ENCODE measurements around the gene VIPR2. TPM values are rescaled to one million over a fixed set of nuclear protein-coding genes. Genes with fewer than 3 reads are reported as not detected.

VIPR2 gene
- total RNA-seq, 6 experiments from 2014 or later = 0.15 to 0.51 (median 0.26) TPM; not detected in 2

DNA sequence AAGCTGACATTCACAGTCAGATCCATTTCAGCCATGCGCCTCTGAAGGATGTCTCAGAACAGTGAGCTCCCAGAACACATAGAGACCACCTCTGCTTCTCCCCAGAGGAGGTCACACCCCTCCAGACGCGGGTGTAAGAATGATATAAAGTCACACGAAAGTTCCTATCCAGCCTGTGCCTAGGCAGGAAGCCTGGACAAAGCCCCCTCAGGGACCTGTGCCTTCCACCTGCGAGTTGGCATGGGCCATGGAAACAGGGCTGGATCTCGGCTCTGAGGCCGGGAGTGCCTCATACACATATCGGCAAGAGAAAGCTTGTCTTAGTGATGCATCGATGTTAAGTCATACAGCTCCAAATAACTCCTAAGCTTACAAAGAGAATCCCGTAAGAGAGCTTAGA, 5.0 kb downstream of the VIPR2 start:
- no peak overlapping the region for H3K4me3 ChIP-seq
- H3K9me3 ChIP-seq = no peaks in the 10 kb centered on the region
- H3K27me3 ChIP-seq = peaks cover 0 to 10% of the 10 kb centered on the region in 2 donors
- H3K36me3 ChIP-seq = no peaks in the 10 kb centered on the region
- WGBS (ENCODE audit: insufficient coverage, low coverage, low lambda C conversion rate, missing lambda C conversion rate) = 69% methylated on average over 4 of the region's 10 CpGs
- no peak for TF ChIP-seq POLR2A (IDR thresholded peaks at IDR 0.05)
- no peak for DNase-seq
- ATAC-seq = no peak
- intact Hi-C loops (cut with DNase I) = no loop called here
- peaks cover 0 to 10% (median 0%) of the 10 kb centered on the region in 4 donors for H3K4me1 ChIP-seq
- no peak overlapping the region for H3K27ac ChIP-seq

- TF ChIP-seq CTCF (IDR thresholded peaks at IDR 0.05) (no peak), POLR2A (IDR thresholded peaks at IDR 0.05) (no peak)
- no peaks in the 10 kb centered on the region for H3K9me3 ChIP-seq
- no peak for ATAC-seq
- WGBS (ENCODE audit: insufficient coverage, low coverage, low lambda C conversion rate, missing lambda C conversion rate) = 66% methylated on average over 7 of the region's 10 CpGs
- no peak overlapping the region for H3K27ac ChIP-seq
- no peaks in the 10 kb centered on the region for H3K36me3 ChIP-seq
- peaks cover 0 to 6% (median 0%) of the 10 kb centered on the region in 4 donors for H3K4me1 ChIP-seq
- H3K27me3 ChIP-seq = peaks cover 0 to 5% of the 10 kb centered on the region in 2 donors
- no peak overlapping the region for H3K4me3 ChIP-seq
- DNase-seq = no peak
- intact Hi-C loops (cut with DNase I) = no loop called here
Measured at GRCh38 chr7:159139202-159139601, 5.5 kb downstream of the VIPR2 start.

DNA sequence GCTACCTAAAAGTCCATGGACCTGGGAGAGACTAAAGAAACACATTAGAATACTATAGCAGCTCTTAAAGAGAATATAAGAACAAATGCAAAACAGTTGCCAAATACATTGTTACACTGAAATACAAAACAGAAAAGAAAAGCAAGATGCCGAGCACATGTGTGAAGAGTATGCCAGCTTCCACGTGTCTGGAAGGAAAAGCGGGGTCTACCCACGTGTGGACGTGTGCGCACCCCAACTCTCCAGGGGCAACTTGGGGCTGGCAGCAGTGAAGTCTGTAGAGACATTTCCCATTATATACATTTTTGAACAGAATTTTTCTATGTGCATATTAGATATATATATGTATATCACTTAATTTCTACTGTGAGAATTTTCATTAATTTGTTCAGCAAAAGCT, 6.2 kb downstream of the VIPR2 start:
- no peak for ATAC-seq

GRCh38 chr7:159137906-159138305, 6.8 kb downstream of the VIPR2 start:
- H3K9me3 ChIP-seq = no peaks in the 10 kb centered on the region
- H3K27ac ChIP-seq = no peak overlapping the region
- H3K4me3 ChIP-seq = no peak overlapping the region
- no peak for DNase-seq
- no peaks in the 10 kb centered on the region for H3K4me1 ChIP-seq
- TF ChIP-seq POLR2A (IDR thresholded peaks at IDR 0.05) (no peak), CTCF (IDR thresholded peaks at IDR 0.05) (no peak)
- no peaks in the 10 kb centered on the region for H3K36me3 ChIP-seq
- intact Hi-C loops (cut with DNase I) = no loop called here
- no peak for ATAC-seq
- WGBS (ENCODE audit: insufficient coverage, low coverage, low lambda C conversion rate, missing lambda C conversion rate) = 57% methylated on average over 6 of the region's 11 CpGs
- no peaks in the 10 kb centered on the region for H3K27me3 ChIP-seq

More for the DNA sequence above, 6.2 kb downstream of the VIPR2 start:
- no peaks in the 10 kb centered on the region for H3K4me1 ChIP-seq
- H3K27ac ChIP-seq = no peak overlapping the region
- H3K9me3 ChIP-seq = no peaks in the 10 kb centered on the region
- DNase-seq = no peak
- intact Hi-C loops (cut with DNase I) = no loop called here
- 63% methylated on average over 6 of the region's 6 CpGs for WGBS (ENCODE audit: insufficient coverage, low coverage, low lambda C conversion rate, missing lambda C conversion rate)
- H3K36me3 ChIP-seq = no peaks in the 10 kb centered on the region
- no peak for TF ChIP-seq CTCF (IDR thresholded peaks at IDR 0.05)
- no peak for TF ChIP-seq POLR2A (IDR thresholded peaks at IDR 0.05)
- H3K27me3 ChIP-seq = no peaks in the 10 kb centered on the region
- no peak overlapping the region for H3K4me3 ChIP-seq

- H3K36me3 ChIP-seq = no peaks in the 10 kb centered on the region
- no peak overlapping the region for H3K4me3 ChIP-seq
- TF ChIP-seq POLR2A (IDR thresholded peaks at IDR 0.05) (no peak), CTCF (IDR thresholded peaks at IDR 0.05) (no peak)
- WGBS (ENCODE audit: insufficient coverage, low coverage, low lambda C conversion rate, missing lambda C conversion rate) = 63% methylated on average over 3 of the region's 6 CpGs
- H3K9me3 ChIP-seq = no peaks in the 10 kb centered on the region
- H3K27ac ChIP-seq = no peak overlapping the region
- no peaks in the 10 kb centered on the region for H3K27me3 ChIP-seq
- intact Hi-C loops (cut with DNase I) = no loop called here
- H3K4me1 ChIP-seq = no peaks in the 10 kb centered on the region
- DNase-seq (peak in 1 of 3 donors; percentile 20), ATAC-seq (peak in 1 of 4 donors; percentile 27)
Measured at GRCh38 chr7:159136846-159137245, 7.8 kb downstream of the VIPR2 start.
